GM19035 (cell line): ENCODE results near the gene PRSS23.
"Not testable (repeated sequence)": the region's sequence is repeated elsewhere in the genome, so short reads cannot be mapped to it uniquely, and the experiment has no call there.

Experiments
- ATAC-seq: cut with Tn5 transposase; IDR thresholded peaks from one replicate; pipeline ENCODE4 v1.9.1; 2021; ENCODE audit not compliant: unreplicated experiment

Gene PRSS23

GRCh38 chr11:86800076-86800959 lies at the start of gene PRSS23:
Gene PRSS23, plus strand, starts transcription at chr11:86800542. Its CDS starts 7,102 bp downstream, at chr11:86807644.
- ATAC-seq, result peak; percentile 47

- ATAC-seq, result no peak
Observed at GRCh38 chr11:86753459-86753858, 46.9 kb upstream of the PRSS23 start.

GRCh38 chr11:86755146-86755545 lies 45.2 kb upstream of the PRSS23 start:
- no peak for ATAC-seq

- no peak for ATAC-seq
Observed at GRCh38 chr11:86758171-86758570, 42.2 kb upstream of the PRSS23 start.

GRCh38 chr11:86760577-86760976 lies 39.8 kb upstream of the PRSS23 start:
- ATAC-seq, result no peak

- no peak for ATAC-seq
Observed at GRCh38 chr11:86761978-86762377, 38.4 kb upstream of the PRSS23 start.

GRCh38 chr11:86765203-86765602 lies 35.1 kb upstream of the PRSS23 start:
- ATAC-seq, result no peak

- ATAC-seq, result no peak
Observed at GRCh38 chr11:86765878-86766277, 34.5 kb upstream of the PRSS23 start.

- no peak for ATAC-seq
Observed at GRCh38 chr11:86769219-86769618, 31.1 kb upstream of the PRSS23 start.

GRCh38 chr11:86770473-86771027 lies 29.8 kb upstream of the PRSS23 start:
- not testable (repeated sequence) for ATAC-seq

GRCh38 chr11:86772999-86773398 lies 27.3 kb upstream of the PRSS23 start:
- ATAC-seq, result no peak

- no peak for ATAC-seq
Observed at GRCh38 chr11:86773513-86774252, 26.7 kb upstream of the PRSS23 start.

GRCh38 chr11:86774417-86774816 lies 25.9 kb upstream of the PRSS23 start:
- ATAC-seq, result no peak

GRCh38 chr11:86775361-86775760 lies 25.0 kb upstream of the PRSS23 start:
- ATAC-seq, result no peak

GRCh38 chr11:86781546-86781945 lies 18.8 kb upstream of the PRSS23 start:
- ATAC-seq, result no peak

GRCh38 chr11:86782742-86783141 lies 17.6 kb upstream of the PRSS23 start:
- ATAC-seq, result no peak

GRCh38 chr11:86783661-86784060 lies 16.7 kb upstream of the PRSS23 start:
- no peak for ATAC-seq

- no peak for ATAC-seq
Observed at GRCh38 chr11:86784241-86784681, 16.1 kb upstream of the PRSS23 start.

GRCh38 chr11:86785576-86785975 lies 14.8 kb upstream of the PRSS23 start:
- no peak for ATAC-seq

GRCh38 chr11:86787018-86787536 lies 13.3 kb upstream of the PRSS23 start:
- ATAC-seq, result no peak

- ATAC-seq, result no peak
Observed at GRCh38 chr11:86787656-86788055, 12.7 kb upstream of the PRSS23 start.
